ENCODE results near the gene ITGB1. TPM values are rescaled to one million over a fixed set of nuclear protein-coding genes. Genes with fewer than 3 reads are reported as not detected.

ITGB1 gene
- total RNA-seq, 1 donor from 2014 or later = 220 TPM

- Mint-ChIP-seq H3K27me3 (ENCODE audit: low read depth) (no peaks in the 10 kb centered on the region), H3K27ac (ENCODE audit: unreplicated experiment) (no peak overlapping the region), H3K4me3 (peak overlapping the region; percentile 91), H3K4me1 (peaks cover 79% of the 10 kb centered on the region), H3K9me3 (no peaks in the 10 kb centered on the region), H3K36me3 (ENCODE audit: low read depth) (no peaks in the 10 kb centered on the region)
- TF ChIP-seq, protein P1, sequence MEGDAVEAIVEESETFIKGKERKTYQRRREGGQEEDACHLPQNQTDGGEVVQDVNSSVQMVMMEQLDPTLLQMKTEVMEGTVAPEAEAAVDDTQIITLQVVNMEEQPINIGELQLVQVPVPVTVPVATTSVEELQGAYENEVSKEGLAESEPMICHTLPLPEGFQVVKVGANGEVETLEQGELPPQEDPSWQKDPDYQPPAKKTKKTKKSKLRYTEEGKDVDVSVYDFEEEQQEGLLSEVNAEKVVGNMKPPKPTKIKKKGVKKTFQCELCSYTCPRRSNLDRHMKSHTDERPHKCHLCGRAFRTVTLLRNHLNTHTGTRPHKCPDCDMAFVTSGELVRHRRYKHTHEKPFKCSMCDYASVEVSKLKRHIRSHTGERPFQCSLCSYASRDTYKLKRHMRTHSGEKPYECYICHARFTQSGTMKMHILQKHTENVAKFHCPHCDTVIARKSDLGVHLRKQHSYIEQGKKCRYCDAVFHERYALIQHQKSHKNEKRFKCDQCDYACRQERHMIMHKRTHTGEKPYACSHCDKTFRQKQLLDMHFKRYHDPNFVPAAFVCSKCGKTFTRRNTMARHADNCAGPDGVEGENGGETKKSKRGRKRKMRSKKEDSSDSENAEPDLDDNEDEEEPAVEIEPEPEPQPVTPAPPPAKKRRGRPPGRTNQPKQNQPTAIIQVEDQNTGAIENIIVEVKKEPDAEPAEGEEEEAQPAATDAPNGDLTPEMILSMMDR (conservative IDR thresholded peaks at IDR 0.05) = no peak
- no peak for DNase-seq (ENCODE audit: low read depth, low spot score)
Observed at GRCh38 chr10:32955790-32956189, 2.2 kb downstream of the ITGB1 start.

DNA sequence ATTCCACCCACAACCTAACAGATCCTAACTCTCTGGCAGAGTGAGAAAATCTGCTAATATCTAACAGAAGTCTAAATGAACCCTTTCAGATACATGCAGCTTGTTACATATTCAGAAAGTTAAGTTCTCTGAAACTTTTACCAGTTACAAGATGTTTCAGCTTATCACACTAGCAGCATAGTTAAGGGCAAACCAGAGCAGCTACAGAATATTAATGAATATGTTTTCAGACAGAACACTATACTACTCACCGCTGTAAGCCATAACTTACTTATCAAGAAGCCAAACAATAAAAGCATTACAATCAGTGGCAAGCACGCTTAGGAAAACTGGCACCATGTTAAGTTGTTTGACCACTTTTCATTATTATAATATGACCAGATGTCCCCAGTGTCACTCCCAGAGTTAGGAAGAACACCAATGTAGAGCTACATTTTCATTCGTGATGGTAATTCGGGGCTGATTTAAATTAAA lies 2.7 kb downstream of the ITGB1 start:
- peaks cover 80% of the 10 kb centered on the region for H3K4me1 Mint-ChIP-seq
- H3K27ac Mint-ChIP-seq (ENCODE audit: unreplicated experiment) = no peak overlapping the region
- H3K4me3 Mint-ChIP-seq = peak overlapping the region; percentile 80
- H3K36me3 Mint-ChIP-seq (ENCODE audit: low read depth) = no peaks in the 10 kb centered on the region
- H3K9me3 Mint-ChIP-seq = no peaks in the 10 kb centered on the region
- TF ChIP-seq, protein P1 (conservative IDR thresholded peaks at IDR 0.05) = no peak
- no peaks in the 10 kb centered on the region for H3K27me3 Mint-ChIP-seq (ENCODE audit: low read depth)
- no peak for DNase-seq (ENCODE audit: low read depth, low spot score)

DNA sequence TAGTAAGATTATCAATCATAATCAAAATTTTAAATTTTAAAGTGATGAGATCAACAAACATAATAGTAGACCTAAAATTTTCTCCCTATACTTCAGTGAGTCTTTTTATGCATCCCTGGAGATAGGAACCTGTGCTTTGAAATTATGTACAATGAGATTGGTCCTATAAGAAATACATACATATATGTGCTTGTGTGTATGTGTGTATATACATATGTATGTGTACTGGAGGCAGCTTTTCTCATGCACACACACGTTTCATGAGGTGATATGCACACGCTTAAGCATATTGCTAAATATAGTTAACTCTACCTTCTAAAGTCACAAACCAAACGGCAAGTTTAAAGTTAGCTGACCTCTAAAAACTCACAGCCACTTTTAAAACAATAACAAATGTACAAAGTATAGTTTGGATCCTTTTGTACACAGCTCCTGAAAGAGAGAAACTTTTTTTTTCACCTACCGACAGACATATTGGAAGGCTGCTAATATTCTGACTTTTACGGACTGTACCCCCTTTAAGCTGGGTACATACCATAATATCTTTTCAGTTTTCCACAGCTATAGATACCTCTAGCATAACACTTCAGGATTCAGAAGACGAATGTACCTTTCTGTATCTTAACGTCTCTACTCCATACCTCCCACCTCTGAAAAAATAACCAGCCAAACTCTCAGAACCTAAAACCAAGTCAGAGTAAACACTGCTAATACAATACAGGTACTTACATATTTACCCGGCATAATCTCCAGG lies 3.3 kb downstream of the ITGB1 start:
- DNase-seq (ENCODE audit: low read depth, low spot score) = no peak
- TF ChIP-seq, protein P1 (conservative IDR thresholded peaks at IDR 0.05) = no peak
- H3K4me1 Mint-ChIP-seq = peaks cover 78% of the 10 kb centered on the region
- H3K4me3 Mint-ChIP-seq = peak overlapping the region; percentile 80
- no peaks in the 10 kb centered on the region for H3K9me3 Mint-ChIP-seq
- no peak overlapping the region for H3K27ac Mint-ChIP-seq (ENCODE audit: unreplicated experiment)
- no peaks in the 10 kb centered on the region for H3K36me3 Mint-ChIP-seq (ENCODE audit: low read depth)
- no peaks in the 10 kb centered on the region for H3K27me3 Mint-ChIP-seq (ENCODE audit: low read depth)

DNA sequence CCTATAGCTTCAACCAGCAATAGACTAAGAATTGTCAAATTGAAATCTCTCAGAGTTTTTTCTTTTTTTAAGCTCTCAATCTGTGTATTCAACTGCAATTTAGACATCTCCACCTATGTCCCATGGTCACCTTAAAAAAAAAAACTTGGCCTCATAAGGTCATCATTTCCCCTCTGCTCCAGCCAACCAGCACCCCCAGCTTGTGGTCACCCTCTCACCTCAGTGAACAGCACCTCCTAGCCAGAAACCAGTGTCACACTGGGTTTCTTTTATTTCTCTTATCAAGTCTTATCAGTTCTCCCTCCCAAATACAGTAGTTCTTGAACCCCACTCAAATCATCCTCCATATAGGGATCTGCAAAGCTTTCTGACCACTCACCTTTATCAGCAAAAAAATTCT lies 4.0 kb downstream of the ITGB1 start:
- DNase-seq (ENCODE audit: low read depth, low spot score) = no peak
- no peaks in the 10 kb centered on the region for H3K36me3 Mint-ChIP-seq (ENCODE audit: low read depth)
- H3K9me3 Mint-ChIP-seq = no peaks in the 10 kb centered on the region
- H3K27ac Mint-ChIP-seq (ENCODE audit: unreplicated experiment) = no peak overlapping the region
- peak overlapping the region; percentile 80 for H3K4me3 Mint-ChIP-seq
- H3K4me1 Mint-ChIP-seq = peaks cover 75% of the 10 kb centered on the region
- TF ChIP-seq, protein P1 (conservative IDR thresholded peaks at IDR 0.05) = no peak
- H3K27me3 Mint-ChIP-seq (ENCODE audit: low read depth) = no peaks in the 10 kb centered on the region

DNA sequence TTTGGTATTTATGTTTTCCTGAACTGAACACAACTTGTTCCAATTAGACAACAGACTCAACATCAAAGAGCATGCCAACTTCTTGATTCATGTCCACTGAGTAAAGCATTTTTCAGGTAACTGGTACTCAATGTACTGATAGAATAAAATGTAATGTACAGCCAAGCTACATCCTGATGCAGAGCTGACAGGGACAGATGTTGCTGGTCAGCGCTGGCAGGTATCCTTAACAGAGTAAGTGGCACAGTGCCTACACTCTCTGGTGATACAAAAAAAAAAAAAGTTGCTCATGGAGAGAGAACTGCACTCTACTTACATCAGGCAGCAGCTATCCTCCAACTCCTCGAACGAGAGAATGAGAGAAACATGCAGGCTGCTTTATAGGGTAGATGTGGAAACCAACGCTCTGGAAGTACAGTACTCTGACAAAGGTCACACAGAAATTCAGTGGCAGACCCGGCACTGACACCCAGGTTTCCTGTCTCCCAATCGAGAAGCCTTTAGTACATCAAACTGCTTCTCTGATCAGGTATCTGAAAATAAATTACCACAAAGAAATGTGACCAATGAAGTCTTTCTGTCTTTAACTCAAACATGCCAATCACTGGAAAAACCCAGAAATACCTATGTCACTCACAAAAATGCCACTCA lies 4.6 kb downstream of the ITGB1 start:
- no peaks in the 10 kb centered on the region for H3K27me3 Mint-ChIP-seq (ENCODE audit: low read depth)
- TF ChIP-seq, protein P1 (conservative IDR thresholded peaks at IDR 0.05) = no peak
- no peak overlapping the region for H3K27ac Mint-ChIP-seq (ENCODE audit: unreplicated experiment)
- H3K4me3 Mint-ChIP-seq = no peak overlapping the region
- peaks cover 76% of the 10 kb centered on the region for H3K4me1 Mint-ChIP-seq
- DNase-seq (ENCODE audit: low read depth, low spot score) = no peak
- H3K9me3 Mint-ChIP-seq = no peaks in the 10 kb centered on the region
- H3K36me3 Mint-ChIP-seq (ENCODE audit: low read depth) = no peaks in the 10 kb centered on the region

All from neural crest cell (in vitro differentiated cells).